ENCODE data around the gene ALOX5.
"Not testable (repeated sequence)": the region's sequence is repeated elsewhere in the genome, so short reads cannot be mapped to it uniquely, and the experiment has no call there.

ALOX5 gene

DNA sequence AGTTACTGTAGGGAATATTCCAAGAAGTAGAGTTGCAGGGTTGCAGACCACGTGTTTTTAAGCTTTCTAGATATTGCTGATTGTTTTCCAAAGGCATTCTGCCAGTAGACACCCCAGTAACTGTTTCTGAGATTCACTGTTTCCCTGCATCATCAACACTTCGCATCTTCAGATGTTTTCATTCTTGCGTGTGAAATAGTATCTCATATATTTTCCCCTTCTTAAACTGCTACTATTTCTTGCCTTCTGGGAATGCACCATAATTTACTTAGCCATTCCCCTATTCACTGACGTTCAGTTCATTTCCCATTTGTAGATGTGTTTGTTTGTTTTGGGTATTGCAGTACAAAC lies 30.7 kb downstream of the ALOX5 start:
- no peak for DNase-seq (ENCODE audit: low read depth)

DNA sequence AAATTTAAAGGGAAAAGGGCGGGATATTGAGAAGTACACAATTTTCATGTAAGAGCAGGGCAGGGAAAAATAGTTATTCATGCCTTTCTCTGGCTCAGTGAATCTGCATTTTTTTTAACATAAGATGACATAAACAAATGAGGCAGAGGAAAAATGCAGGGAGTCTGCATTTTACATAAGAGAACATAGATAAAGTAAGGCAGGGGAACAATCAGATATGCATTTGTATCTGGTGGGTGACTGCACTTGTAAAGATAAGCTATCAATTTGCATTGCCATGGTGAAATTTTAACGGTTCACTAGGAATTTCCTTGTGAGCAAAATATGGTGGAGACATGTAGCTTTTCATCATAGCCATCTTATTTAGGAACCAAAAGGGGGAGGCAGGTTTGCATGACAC lies 33.5 kb downstream of the ALOX5 start:
- DNase-seq (ENCODE audit: low read depth), result no peak

DNA sequence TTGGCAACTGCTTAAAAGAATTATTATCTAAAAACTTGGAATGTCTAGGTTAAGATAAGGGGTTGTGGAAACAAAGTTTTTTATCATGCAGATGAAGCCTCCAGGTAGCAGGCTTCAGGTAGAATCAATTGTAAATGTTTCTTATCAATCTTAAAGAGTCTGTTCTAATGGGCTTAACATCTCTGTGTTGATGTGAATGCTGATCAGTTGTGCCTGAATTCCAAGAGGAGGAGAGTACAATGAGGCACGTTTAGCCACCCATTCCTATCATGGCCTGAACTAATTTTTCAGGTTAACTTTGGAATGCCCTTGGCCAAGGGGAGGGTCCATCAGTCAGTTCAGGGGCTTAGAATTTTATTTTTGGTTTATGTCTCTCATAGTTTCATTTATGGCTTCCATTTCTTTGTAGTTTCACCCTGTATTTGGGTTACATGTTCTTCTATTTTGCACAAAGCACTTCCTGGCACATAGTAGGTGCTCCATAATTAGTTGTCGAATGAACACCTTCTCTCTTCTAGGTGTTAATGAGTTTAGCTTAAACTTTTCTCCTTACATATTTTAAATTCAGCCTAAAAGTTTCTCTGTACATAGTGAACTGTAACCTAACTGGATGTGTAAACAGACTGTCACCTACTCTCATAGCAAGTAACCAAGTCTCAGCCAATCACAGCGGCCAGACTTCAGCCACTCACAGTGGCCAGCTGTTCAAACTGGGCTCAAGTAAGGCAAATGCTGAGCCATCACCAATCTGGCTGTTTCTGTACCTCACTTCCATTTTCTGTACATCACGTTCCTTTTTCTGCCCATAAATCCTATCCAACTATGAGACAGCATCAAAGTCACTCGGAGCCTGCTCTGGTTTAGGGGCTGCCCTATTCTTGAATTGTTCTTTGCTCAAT lies 34.7 kb downstream of the ALOX5 start:
- no peak for DNase-seq (ENCODE audit: low read depth)

DNA sequence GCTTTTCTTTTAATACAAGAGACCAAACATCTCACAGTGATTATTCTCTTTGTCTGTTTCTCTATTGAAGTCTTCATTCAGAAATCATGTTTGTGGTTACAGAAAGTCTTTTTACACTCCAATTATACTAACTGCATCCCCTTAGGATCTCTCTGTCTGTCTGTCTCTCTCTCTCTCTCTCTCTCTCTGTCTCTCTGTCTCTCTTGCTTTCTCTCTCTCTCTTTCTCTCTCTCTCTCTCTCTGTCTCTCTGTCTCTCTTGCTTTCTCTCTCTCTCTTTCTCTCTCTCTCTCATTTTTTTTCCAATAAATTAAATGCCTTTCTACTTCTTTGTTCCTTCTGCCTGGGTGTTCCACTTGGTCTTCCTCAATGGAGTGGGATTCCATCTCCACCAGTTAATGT lies 35.3 kb downstream of the ALOX5 start:
- not testable (repeated sequence) for DNase-seq (ENCODE audit: low read depth)

DNA sequence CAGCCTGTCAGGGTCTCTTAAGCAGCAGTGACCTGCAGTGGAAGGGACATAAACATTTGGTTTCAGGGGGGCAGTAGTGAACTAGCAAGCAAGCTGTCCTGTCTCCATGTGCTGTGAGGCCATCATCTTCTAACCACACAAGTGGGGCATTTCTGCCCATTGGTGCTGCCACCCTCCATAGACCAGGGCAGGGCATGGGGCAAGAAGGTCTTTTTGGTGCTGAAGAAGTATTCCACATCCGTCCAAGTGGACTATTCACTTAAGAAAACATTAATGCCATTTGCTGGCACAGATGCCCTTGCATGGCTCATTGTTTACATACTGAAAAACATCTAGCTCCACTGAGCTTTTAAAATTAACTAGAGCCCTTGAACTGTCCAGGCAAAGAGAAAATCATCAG lies 35.8 kb downstream of the ALOX5 start:
- no peak for DNase-seq (ENCODE audit: low read depth)

DNA sequence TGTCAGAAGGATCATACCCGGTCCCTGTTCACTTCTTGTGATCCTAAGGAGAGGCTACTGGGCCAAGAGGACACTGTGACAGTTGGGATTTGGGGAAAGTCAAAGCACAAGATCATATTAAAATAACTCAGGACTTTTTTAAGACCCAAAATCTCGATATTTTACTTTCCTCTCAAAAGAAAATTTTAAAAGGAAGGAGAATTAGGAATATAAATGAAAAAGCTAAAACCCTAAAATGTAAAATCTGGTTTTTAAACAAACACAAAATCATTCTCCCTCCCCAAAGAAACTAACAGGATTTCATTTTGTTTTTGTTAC lies 36.4 kb downstream of the ALOX5 start:
- no peak for DNase-seq (ENCODE audit: low read depth)

DNA sequence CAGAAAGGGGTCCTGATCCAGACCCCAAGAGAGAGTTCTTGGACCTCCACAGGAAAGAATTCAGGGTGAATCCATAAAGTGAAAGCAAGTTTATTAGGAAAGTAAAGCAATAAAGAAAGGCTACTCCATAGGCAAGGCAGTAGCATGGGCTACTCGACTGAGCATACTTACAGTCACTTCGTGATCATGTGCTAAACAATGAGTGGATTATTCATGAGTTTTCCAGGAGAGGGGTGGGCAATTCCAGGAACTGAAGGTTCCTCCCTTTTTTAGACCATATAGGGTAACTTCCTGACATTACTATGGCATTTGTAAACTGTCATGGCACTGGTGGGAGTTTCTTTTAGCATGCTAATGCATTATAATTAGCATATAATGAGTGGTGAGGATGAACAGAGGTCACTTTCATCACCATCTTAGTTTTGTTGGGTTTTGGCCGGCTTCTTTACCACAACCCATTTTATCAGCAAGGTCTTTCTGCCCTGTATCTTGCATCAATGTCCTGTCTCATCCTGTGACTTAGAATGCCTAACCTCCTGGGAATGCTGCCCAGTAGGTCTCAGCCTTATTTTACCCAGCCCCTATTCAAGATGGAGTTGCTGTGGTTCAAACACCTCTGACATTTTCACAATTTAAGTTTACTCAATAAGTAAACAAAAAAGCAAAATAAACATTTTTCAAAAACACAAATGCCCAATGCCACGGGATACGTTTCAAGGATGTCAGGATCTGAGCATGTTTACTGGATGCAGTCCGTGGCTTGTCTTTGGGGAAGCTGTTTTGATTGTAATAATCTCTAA lies 37.0 kb downstream of the ALOX5 start:
- no peak for DNase-seq (ENCODE audit: low read depth)

DNA sequence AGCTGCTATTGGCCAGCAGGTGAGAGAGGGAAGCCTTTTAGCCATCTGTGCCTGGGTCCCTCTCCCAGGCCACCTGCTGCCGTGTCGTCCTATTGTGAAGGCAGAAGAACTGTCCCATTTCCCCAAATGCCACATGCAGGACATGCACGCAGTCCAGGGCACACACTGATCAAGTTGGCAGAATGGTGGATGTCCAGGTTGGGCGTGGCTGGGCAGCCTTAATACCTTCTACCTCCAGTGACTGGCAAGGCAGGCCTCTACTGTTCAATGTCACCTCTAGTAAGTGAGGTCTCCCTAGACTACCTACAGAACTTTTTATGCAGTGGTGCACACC lies 37.6 kb downstream of the ALOX5 start:
- DNase-seq (ENCODE audit: low read depth), result no peak

DNA sequence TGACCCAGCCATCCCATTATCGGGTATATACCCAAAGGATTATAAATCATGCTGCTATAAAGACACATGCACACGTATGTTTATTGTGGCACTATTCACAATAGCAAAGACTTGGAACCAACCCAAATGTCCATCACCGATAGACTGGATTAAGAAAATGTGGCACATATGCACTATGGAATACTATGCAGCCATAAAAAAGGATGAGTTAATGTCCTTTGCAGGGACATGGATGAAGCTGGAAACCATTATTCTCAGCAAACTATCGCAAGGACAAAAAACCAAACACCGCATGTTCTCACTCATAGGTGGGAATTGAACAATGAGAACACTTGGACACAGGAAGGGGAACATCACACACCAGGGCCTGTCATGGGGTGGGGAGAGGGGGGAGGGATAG lies 41.0 kb downstream of the ALOX5 start:
- not testable (repeated sequence) for DNase-seq (ENCODE audit: low read depth)

DNA sequence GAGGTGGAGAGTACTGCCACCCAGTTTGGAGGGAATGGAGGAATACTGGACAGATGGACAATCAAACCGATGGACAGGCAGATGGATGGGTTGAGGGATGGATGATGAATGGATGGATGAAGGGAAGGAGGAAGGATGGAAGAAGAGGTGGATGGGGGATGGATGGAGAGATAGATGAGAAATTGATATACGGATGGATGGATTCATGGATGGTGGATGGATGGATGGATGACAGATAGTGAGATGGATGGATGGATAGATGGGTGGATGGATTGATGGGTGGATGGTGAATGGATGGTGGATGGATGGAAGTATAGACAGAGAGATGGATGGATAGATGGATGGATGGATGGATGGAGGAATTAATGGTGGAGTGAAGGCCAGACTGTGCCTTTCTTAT lies 42.6 kb downstream of the ALOX5 start:
- DNase-seq (ENCODE audit: low read depth), result no peak

DNA sequence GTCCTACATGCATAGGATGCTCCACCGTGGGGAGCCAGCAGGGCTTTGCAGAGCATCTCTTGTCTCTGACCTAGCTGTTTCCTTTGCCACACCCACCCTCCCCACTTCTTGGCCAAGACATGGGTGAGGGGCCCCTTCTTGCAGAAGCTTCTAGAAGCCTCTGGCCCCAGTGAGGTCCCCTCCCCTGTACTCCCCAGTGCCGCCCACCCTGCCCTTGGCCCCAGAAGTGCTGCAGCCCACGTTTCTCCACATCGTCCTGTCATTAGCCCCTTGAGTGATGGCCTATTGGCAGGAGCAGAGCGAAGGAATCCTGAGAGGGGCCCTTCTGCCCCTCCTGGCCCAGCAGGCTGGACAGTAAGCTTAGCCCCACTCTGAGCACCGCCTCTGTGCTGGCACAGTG lies 43.7 kb downstream of the ALOX5 start:
- no peak for DNase-seq (ENCODE audit: low read depth)

DNA sequence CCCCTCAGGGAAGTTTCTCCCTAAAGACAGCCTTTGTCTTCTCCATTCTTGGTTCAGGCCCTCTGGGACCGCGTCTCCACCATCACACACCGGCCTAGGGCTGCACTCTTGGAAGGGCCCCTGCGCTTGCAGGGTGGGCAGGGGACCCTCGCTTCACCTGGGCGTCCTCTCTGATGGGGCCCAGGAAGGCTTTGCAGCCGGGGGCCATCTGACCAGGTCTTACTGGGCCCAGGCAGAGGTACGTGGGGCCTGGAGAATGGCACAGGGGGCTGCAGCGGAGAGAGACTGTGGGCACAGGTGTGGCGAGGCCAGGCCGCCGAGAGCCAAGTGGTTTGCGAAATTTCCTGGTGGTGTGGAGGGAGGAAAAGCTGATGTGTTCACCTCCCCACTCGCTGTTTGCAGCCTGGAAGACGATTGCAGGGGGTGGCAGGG lies 44.4 kb downstream of the ALOX5 start:
- DNase-seq (ENCODE audit: low read depth), result no peak

DNA sequence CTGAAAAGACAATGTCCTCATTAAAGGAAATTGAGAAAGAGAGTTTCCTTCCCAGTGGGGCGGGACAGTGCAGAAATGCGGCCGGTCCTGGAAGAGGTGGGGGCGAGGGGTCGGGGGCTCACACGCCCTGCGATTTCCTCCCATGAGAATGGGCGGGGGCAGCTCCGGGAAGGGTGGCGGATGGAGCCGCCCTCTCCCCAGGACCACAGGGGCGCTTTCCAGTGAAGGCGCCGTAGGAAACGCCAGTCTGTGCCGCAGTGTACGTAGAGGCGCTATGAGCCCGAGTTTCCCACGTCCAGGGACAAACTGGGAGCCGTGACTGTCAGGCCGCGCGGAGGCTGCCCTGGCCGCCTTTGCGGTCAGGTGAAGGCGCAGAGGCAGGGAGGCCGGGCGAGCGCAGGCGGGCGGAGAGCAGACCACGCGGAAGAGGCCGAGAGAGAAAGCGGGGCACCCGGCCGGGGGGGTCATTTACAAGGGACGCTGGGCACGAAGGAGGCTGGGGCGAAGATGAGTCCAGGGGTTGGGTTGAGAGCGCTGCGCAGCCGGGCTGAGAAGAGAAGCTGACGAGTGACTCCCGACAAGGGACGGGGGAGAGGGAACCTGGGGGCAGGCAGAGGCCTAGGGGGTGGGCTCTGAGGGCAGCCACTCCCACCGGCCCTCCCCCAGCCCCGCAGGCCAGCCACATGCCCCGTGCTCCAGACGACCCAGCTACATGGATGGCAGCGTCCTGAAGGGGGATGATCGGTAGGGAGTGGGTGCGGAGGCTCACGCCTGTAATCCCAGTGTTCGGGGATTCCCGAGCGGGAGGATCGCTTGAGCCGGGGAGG lies 45.0 kb downstream of the ALOX5 start:
- DNase-seq (ENCODE audit: low read depth), result peak; percentile 36

DNA sequence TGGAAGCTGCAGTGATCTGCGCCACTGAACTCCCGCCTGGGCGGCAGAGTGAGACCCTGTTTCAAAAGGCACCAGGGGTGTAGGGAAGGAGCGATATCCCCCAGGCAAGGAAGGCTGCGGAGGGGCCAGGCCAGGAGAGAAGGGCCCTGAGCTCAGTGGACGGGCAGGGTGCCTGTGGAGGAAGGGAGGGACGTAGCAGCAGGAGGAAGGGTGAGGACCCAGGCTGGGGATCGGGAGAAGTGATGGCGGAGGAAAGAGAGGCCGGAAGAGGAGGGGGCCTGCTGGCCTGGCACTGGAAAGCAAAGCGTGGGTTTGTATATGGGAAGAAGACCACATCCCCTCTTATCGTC lies 45.6 kb downstream of the ALOX5 start:
- DNase-seq (ENCODE audit: low read depth), result no peak

DNA sequence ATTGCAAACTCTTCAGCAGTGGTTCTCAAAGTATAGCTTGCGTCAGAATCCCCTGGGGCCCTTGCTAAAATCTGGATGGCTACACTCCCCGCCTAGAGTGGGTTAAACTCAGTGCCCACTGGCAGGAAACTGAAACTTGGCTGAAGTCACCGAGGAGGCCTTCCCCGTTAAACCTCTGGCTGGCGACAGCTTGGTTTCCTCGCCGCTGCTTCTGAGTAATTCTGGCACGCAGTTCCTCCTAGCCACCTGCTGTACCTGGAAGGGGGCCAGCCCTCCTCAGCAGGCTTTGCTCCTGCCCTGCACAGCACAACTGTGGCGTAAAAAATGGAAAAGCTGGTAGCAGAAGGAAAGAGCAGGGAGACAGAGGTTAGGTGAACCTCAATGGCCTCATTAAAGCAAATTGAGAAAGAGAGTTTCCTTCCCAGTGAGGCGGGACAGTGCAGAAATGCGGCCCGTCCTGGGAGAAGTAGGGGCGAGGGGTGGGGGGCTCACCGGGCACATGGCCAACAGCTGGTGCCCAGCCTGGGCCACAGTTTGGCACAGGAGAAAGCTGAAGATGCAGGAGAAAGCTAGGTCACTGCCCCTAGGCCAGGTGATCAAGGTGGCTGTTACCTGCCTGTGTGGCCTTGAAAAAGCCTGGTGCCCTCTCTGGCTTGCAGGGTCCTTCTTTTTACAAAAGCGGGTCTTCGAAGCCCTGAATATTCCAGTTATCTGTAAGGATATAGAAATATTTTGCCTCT lies 46.6 kb downstream of the ALOX5 start:
- peak; percentile 23 for DNase-seq (ENCODE audit: low read depth)

DNA sequence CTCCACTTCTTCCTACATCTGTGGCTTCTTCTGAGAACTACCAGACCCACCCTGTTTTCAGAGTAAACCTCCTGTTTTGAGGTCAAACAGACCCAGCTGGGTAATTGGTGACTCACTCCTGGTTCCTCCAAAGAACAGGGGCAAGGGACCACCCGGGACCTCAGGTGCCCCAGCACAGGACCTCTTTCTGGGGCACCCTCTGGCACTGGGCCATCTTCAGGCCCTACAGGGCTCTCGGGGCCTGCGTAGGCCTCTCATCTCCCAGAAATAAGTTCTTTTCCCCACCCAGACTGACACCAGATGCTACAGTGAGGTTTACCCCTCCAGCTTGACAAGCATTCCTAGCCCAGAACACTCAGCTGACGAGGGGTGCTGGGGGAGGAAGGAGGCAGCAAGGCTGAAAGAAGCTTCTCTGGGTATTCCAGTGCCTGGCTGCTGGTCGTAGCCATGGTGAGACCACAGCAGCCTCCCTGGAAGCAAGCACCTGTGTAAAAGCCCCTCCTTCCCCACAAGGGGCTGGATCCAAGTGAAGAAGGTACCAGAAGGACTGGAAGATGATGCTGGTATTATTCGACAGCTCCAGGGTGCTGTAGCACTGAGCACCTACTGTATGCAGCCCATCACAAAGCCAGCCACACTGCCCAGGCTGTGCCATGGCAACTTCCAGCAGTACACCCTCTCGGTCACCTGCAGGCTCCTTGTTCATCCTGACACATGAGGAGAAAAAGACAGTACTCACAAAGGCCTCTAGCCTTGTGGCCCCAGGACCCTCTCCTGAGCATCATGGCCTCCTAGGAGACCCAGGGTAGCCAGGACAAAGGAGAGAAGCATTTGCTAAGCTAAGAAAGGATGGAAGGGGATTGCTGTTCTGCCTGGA lies 47.4 kb downstream of the ALOX5 start:
- no peak for DNase-seq (ENCODE audit: low read depth)

DNA sequence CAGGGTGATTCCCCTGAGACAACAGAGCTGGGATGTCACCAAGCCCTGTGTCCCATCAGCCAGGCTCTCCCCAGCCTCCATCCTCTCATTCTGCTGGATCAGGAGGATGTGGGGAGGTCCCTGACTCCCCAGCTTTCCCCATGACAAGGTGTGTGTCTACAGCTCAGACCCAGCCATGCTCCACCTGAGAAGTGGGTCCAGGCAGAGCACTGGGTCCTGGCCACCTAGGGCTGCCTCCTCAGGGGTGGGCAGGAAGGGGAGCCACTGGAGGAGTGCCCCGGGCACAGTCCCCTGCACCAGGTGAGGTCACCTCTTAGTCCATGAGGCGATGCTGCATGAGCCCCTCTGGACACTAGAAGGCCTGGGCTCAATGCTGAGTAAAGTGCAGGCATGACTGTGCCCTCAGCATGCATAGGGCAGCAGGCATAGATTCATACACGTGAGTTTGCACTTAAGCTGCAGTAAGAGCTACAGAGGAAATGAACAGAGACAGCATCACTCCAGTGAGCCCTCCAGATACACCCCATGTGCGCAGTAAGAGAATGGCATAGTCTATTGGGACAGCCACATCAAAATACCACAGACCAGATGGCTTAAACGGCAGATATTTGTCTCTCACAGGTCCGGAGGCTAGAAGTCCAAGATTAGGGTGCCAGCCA lies 48.3 kb downstream of the ALOX5 start:
- no peak for DNase-seq (ENCODE audit: low read depth)

DNA sequence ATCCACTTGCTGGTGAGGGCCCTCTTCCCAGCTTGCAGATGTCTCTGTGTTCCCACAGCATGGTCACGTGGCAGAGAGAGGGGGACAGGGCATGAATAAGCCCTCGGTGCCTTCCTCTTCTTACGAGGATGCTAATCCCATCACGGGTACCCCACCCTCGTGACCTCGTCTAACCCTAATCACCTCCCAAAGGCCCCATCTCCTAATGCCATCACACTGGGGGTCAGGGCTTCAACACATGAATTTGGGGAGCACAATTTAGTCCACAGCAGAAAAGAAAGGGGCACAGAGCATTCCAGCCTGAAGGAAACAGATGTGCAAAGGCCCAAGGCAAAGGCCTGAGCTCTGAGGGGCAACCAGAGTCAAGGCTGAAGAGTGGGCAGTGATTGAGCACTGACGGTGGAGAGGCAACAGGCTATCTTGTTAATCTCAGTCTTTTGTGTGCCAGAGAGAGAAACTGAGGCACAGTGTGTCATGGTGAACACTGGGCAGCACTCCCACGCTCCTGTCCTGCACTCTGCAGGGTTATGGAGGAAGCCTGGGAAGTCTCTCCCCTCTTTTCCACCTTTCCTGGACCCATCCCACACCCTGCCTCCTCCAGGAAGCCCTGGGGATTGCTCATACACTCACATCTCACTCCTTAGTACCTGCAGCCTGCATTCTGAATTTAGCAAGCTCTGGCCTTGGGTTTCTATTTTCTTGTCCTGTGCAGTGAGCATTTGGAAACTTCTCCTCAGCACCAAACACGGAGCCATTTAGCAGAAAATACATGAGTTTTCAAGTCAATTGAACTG lies 49.0 kb downstream of the ALOX5 start:
- no peak for DNase-seq (ENCODE audit: low read depth)

DNA sequence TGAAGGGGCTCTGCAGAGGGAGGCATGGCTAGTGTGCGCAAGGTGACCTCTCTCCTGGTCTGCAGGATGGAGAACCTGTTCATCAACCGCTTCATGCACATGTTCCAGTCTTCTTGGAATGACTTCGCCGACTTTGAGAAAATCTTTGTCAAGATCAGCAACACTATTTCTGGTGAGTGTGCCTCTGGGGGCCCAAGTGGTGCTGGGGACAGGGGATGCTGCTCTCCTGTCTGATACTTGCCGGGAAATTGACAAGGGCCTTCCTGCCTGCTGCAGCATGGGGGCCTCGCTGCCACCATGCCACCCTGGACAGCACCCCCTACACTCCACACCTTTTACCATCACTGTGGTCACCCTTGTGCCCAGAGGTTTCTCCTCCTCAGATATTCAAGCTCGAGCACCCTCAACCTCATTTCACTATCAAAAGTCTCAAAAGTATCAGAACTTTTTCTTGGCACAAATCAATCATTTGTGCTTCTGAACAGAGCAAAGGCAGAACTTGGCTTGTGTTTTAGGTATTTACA lies 50.0 kb downstream of the ALOX5 start:
- no peak for DNase-seq (ENCODE audit: low read depth)
